SK-N-SH treated with all-trans-retinoic acid at 6 μM for 48 hours (cell line): ENCODE data around the gene RNPEPL1.

Experiments
- ARNTL ChIP-seq: fragments of 450-650 bp; formaldehyde crosslinking; IDR thresholded peaks from 2 replicates; pipeline ENCODE4 v1.5.0; 2020; ENCODE audit warnings: low read depth, mild to moderate bottlenecking, moderate library complexity, borderline replicate concordance
- ESRRG ChIP-seq: fragments of 250-450 bp; sonication (Bioruptor Pico); IDR thresholded peaks from 2 replicates; pipeline ENCODE4 v1.6.1; 2021; ENCODE audit warnings: mild to moderate bottlenecking
- PATZ1 ChIP-seq: fragments of 250-450 bp; sonication (Bioruptor Pico); IDR thresholded peaks from 2 replicates; pipeline ENCODE4 v1.8.0; 2020; ENCODE audit warnings: mild to moderate bottlenecking, moderate library complexity, borderline replicate concordance
- RARB ChIP-seq: fragments of 250-450 bp; sonication (Bioruptor Pico); IDR thresholded peaks from 2 replicates; pipeline ENCODE4 v1.8.0; 2021; ENCODE audit warnings: mild to moderate bottlenecking, moderate library complexity
- ZFP3 ChIP-seq: fragments of 250-450 bp; sonication (Bioruptor Pico); IDR thresholded peaks from 2 replicates; pipeline ENCODE4 v1.5.0; 2020; ENCODE audit warnings: mild to moderate bottlenecking, moderate library complexity

GRCh38 chr2:240556553-240557100 lies 11.7 kb upstream of the RNPEPL1 start:
- no peak for TF ChIP-seq ARNTL
- no peak for TF ChIP-seq ESRRG (CRISPR knock-in tag)
- no peak for TF ChIP-seq PATZ1 (CRISPR knock-in tag)
- no peak for TF ChIP-seq RARB (CRISPR knock-in tag)
- TF ChIP-seq ZFP3 = no peak
